Heart left ventricle (tissue), 16 donors: ENCODE results near the gene TMEM145. TPM values are rescaled to one million over a fixed set of nuclear protein-coding genes. Genes with fewer than 3 reads are reported as not detected.

Source experiments
- ATAC-seq, 4 donors: fragments of 200-7000 bp; cut with Tn5 transposase; one replicate each; pipeline ENCODE4 v1.9.1; 2020 to 2022; ENCODE audit warnings: moderate library complexity in 4 of 4, mild to moderate bottlenecking in 3 of 4, moderate number of reproducible peaks in 1 of 4
- DNase-seq, 5 donors: peaks; one replicate each; pipeline ENCODE4 v3.0.0-alpha.2; 2020
- H3K27ac ChIP-seq, 12 donors: fragments of 200-600 bp; sonication (generic) in 4 of 12; one replicate each; pipeline versions ENCODE4 v1.5.0 to v1.8.0; 2016 to 2022; ENCODE audit warnings: mild to moderate bottlenecking in 2 of 12
- H3K27me3 ChIP-seq, 9 donors: fragments of 200-600 bp; sonication (generic) in 2 of 9; one replicate each; pipeline versions ENCODE4 v1.5.1 to v1.8.0; 2016 to 2022; ENCODE audit warnings: mild to moderate bottlenecking in 3 of 9
- H3K36me3 ChIP-seq, 9 donors: fragments of 200-600 bp; sonication (generic) in 2 of 9; one replicate each; pipeline versions ENCODE4 v1.5.0 to v1.8.0; 2018 to 2022; ENCODE audit warnings: mild to moderate bottlenecking in 2 of 9
- H3K4me1 ChIP-seq, 12 donors: fragments of 200-600 bp; sonication (generic) in 4 of 12; one replicate each; pipeline versions ENCODE4 v1.5.0 to v1.8.0; 2016 to 2022; ENCODE audit warnings: mild to moderate bottlenecking in 3 of 12
- H3K4me3 ChIP-seq, 12 donors: fragments of 200-600 bp; sonication (generic) in 4 of 12; one replicate each; pipeline versions ENCODE4 v1.5.0 to v1.8.0; 2017 to 2022; ENCODE audit warnings: mild to moderate bottlenecking in 9 of 12, moderate library complexity in 4 of 12
- H3K9me3 ChIP-seq, 12 donors: fragments of 200-600 bp; sonication (generic) in 4 of 12; one replicate each; pipeline versions ENCODE4 v1.5.0 to v1.8.0; 2016 to 2022; ENCODE audit warnings: mild to moderate bottlenecking in 1 of 12
- POLR2A ChIP-seq, 2 donors: fragments of 450-650 bp; IDR thresholded peaks; one replicate each; pipeline ENCODE4 v1.6.1; 2017; ENCODE audit warnings: antibody characterized with exemption in 2 of 2, mild to moderate bottlenecking in 2 of 2, moderate library complexity in 2 of 2
- WGBS, 4 donors: extraction: QIAGEN DNeasy Blood & Tissue Kit in 2 of 4; methylation state at CpG; one replicate each; pipeline versions ENCODE4 v1.1.5 to v1.1.7; 2013 to 2018; 5-methylcytosine and 5-hydroxymethylcytosine counted together
- intact Hi-C, 10 donors: fragments of 100-400 bp; cut with DNase I; formaldehyde crosslinking; loops; one replicate each; pipeline versions ENCODE4 v1.11.1 to v1.14.2; 2022
- polyA plus RNA-seq, 2 donors: library from polyadenylated mRNA; stranded (reverse); fragments of 200-250 nt; gene quantifications; one replicate each; pipeline ENCODE4 v1.2.3, GENCODE V29; 2013
- total RNA-seq, 9 donors: library from RNA; depleted of rRNA in 2 of 9; stranded (reverse); fragments of >200 nt in 2 of 9; fragmentation: NEBNext Ultra II Directional in 3 of 9; extraction: Animal tissue kit (Norgen Biotek cat#: 25700) in 3 of 9; gene quantifications; one replicate each; pipeline versions ENCODE4 v1.1.0 to v1.2.4, GENCODE V29; 2016 to 2023
- TF ChIP-seq, protein P1 (sequence below), 12 donors: fragments of 200-600 bp; sonication (generic) in 4 of 12; IDR thresholded peaks; one replicate each; pipeline versions ENCODE4 v1.5.0 to v1.8.0; 2018 to 2022; ENCODE audit warnings: antibody characterized with exemption in 12 of 12, mild to moderate bottlenecking in 5 of 12
- donor health status: ischemic (EF 13 %, LVEDD 7.1; RV severe dilation, severe dysfunction).
- donor health status: healthy with polysubstance abuse.
- donor health status: DM: no; HTN: yes; CAD: no.
- donor health status: DM: no; HTN: no; CAD: no.
- donor health status: ischemic (EF 25% LVEDD 6.9; RV normal size, moderate dysfunction).
- donor health status: ischemic (EF 25% LVEDD 5.7; RV mildly dilated, moderate dysfunction).
- donor health status: healthy.
- donor health status: DM: yes; HTN: yes; CAD: no.
- donor health status: ischemic (EF 35%, LVEDD 5.7; RV mildly dilated, moderate dysfunction).
- donor health status: nonischemic (EF 11% LVEDD 7.7; RV severe dilation, severe dysfunction).
- donor health status: DM: yes; HTN: yes; CAD: no.
- donor health status: PGD.
- donor health status: ischemic (EF 29% LVEDD 5.4; RV normal size, mild dysfunction).
- donor health status: nonischemic (EF 23%, LVEDD 6.1; RV moderate dilation, normal function).

The TMEM145 gene
- total and polyA plus RNA-seq, 11 donors: 0.11 to 0.27 (median 0.17) TPM; not detected in 7

DNA sequence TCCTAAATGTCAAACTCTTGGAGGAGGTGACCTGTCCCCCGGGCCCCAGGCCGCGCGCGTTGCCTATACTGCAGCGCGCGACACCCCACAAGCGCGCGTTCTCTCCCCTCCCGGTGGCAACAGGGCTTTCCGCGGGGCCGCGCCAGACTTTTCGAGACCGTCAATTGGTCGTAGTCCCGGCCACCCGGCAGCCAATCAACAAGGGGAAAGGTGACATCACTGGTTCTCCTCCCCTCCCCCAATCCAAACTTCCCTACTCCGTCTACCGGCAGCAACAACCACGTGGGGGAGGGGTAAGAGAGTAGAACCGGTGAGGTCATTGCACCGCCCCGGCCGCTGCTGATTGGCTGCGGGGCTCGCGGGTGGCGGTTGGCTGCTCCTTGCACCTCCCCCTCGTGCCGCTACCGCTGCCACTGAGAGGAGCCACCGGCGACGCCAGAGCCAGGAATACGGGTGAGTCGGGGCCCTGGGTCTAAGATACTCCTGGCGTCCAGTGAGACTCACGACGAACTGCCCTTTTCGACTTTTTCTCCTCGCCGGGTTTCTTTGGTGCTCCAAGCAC is 44.9 kb upstream of the TMEM145 start:
- H3K4me3 ChIP-seq: peak overlapping the region; percentile 35 to 81 (median 68)
- peaks cover 0 to 17% (median 10%) of the 10 kb centered on the region in 9 donors for H3K36me3 ChIP-seq
- H3K27ac ChIP-seq: peak overlapping the region; percentile 93 to 100 (median 97)
- H3K9me3 ChIP-seq: no peaks in the 10 kb centered on the region
- WGBS, 4 donors: 0 to 1% (median 1%) methylated on average over 23 to 46 of the region's 46 CpGs
- DNase-seq: peak; percentile 97 to 100 (median 99)
- ATAC-seq: peak; percentile 85 to 88 (median 87)
- TF ChIP-seq, protein P1, sequence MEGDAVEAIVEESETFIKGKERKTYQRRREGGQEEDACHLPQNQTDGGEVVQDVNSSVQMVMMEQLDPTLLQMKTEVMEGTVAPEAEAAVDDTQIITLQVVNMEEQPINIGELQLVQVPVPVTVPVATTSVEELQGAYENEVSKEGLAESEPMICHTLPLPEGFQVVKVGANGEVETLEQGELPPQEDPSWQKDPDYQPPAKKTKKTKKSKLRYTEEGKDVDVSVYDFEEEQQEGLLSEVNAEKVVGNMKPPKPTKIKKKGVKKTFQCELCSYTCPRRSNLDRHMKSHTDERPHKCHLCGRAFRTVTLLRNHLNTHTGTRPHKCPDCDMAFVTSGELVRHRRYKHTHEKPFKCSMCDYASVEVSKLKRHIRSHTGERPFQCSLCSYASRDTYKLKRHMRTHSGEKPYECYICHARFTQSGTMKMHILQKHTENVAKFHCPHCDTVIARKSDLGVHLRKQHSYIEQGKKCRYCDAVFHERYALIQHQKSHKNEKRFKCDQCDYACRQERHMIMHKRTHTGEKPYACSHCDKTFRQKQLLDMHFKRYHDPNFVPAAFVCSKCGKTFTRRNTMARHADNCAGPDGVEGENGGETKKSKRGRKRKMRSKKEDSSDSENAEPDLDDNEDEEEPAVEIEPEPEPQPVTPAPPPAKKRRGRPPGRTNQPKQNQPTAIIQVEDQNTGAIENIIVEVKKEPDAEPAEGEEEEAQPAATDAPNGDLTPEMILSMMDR (IDR thresholded peaks at IDR 0.05): peak in 1 of 12 donors; percentile 4
- peak in 1 of 2 donors; percentile 86 for TF ChIP-seq POLR2A (IDR thresholded peaks at IDR 0.05)
- intact Hi-C loops: loop anchor here in 4 of 10 donors (1.0 to 2.0 kb wide), 4 partner anchors 13 to 26 kb away; partner anchors contain the start of genes ERF (in 4 of the 4) and GSK3A (in 1 of the 4)
- no peaks in the 10 kb centered on the region for H3K27me3 ChIP-seq
- H3K4me1 ChIP-seq: peaks cover 8 to 36% (median 29%) of the 10 kb centered on the region in 12 donors

DNA sequence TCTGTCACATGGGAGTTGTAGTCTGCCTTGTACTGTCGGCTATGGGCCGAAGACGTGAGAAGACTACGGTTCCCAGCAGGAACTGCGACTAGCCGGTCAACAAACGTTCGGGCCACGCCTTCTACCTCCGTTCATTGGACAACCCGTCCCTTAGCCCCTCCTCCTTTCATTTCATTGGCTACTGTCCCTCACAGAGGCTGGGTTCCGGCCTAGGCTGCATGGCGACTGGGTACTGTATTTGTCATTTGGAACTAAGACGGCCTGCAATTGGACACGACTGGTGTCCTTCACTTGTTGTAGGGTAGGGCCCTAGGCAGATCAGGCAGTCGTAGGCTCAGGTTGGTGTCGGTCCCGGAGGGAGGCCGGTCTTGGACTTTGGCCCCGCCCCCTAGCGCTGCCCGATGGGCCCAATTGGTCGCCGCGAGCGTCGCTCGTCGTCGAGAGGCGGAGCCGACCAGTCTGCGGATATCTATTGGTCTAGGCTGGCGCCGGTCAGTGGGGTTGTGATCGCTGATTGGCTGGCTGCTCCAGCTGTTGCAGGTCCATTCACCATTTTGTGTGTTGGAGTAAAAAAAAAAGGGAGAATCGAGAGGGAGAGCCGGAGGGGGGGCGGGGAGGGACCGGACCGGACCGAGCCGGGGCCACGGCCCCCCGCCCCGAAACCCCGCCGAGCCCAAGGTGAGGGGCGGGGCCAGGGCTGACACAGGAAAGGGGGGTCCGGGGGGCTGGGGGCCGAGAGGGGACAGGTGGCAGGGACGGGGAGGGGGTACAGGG is 44.2 kb upstream of the TMEM145 start, which contains the start of gene CIC:
CIC (plus strand) TSS at position 549 of the 774 bp plus-strand sequence. CDS start 2,532 bp downstream, outside the sequence.
- H3K27me3 ChIP-seq: no peaks in the 10 kb centered on the region
- intact Hi-C loops: loop anchor here in 4 of 10 donors (1.0 to 2.0 kb wide), 4 partner anchors 14 to 27 kb away; partner anchors contain the start of genes ERF (in 4 of the 4) and GSK3A (in 1 of the 4)
- whole genome bisulfite sequencing, 4 donors: 1 to 2% (median 1%) methylated on average over 34 to 52 of the region's 52 CpGs
- peak within 1 kb of the TSS; percentile 93 to 100 (median 97) for H3K27ac ChIP-seq
- peaks cover 8 to 37% (median 29%) of the 10 kb centered on the region in 12 donors for H3K4me1 ChIP-seq
- ATAC-seq: peak; percentile 88 to 94 (median 90)
- no peak for TF ChIP-seq POLR2A (IDR thresholded peaks at IDR 0.05)
- TF ChIP-seq, protein P1 (IDR thresholded peaks at IDR 0.05): no peak
- H3K36me3 ChIP-seq: peaks cover 0 to 24% (median 17%) of the 10 kb centered on the region in 9 donors
- no peaks in the 10 kb centered on the region for H3K9me3 ChIP-seq
- H3K4me3 ChIP-seq: peak within 1 kb of the TSS; percentile 40 to 81 (median 69)
- peak; percentile 100 for DNase-seq

DNA sequence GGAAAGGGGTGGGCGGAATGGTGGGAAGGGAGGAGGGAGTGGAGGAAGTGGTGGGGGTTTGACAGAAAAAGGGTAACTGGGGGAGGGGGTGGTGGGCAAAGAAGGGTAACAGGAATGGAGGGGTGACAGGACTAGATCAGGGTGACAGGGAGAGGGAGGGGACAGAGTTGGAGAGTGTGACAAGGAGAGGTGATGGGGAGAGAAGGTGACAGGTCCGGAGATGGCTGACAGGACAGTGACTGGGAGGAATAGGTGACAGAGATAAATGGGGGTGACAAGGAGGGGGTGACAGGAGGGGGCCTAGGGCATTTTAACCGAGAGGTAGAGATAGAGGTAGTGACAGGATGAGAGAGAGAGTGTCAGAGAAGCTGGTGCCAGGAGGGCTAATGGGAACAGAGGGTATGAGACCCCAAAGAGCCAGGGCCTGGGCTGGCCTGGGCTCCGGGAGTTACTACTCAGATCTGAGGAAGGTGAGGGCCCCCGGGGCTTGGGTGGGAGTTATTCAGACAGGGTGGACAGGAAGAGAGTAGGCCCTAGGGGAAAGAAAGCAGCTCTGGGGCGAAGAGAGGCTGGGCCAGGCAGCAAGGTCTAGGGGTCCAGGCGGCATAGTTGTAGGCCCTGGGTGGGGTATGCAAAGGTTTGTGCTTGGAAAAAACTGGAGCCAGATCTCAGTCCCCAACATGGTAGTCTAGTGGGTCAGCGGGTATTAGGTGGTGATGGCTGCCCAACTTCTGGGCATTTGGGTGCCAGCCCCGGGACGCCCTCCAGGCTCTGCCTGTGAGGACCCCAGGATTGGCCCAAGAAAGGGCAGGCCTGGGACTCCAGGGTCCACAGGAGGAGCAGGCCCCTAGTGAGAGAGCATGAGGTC is 43.4 kb upstream of the TMEM145 start:
- H3K27me3 ChIP-seq: no peaks in the 10 kb centered on the region
- H3K4me1 ChIP-seq: peaks cover 8 to 44% (median 31%) of the 10 kb centered on the region in 12 donors
- peak in 2 of 5 donors; percentile 31 to 33 for DNase-seq
- 20 to 32% (median 28%) methylated on average over 8 to 10 of the region's 10 CpGs for WGBS, 4 donors
- TF ChIP-seq, protein P1 (IDR thresholded peaks at IDR 0.05): no peak
- TF ChIP-seq POLR2A (IDR thresholded peaks at IDR 0.05): no peak
- no peaks in the 10 kb centered on the region for H3K9me3 ChIP-seq
- H3K4me3 ChIP-seq: peak overlapping the region; percentile 23 to 79 (median 66)
- ATAC-seq: no peak
- H3K36me3 ChIP-seq: peaks cover 0 to 32% (median 24%) of the 10 kb centered on the region in 9 donors
- intact Hi-C loops: loop anchor here in 4 of 10 donors (2.0 kb wide), 2 partner anchors 13 to 15 kb away; partner anchors contain the start of gene ERF (in 3 of the 4)
- H3K27ac ChIP-seq: peak overlapping the region; percentile 74 to 98 (median 90)
